Colonic mucosa (tissue), 4 donors: ENCODE data around the gene SVOP. TPM values are rescaled to one million over a fixed set of nuclear protein-coding genes. Genes with fewer than 3 reads are reported as not detected.
A peak's percentile ranks its signal among the peaks of the same experiment; 100 is the strongest.

Source experiments
- DNase-seq: peaks from one replicate; pipeline ENCODE4 v3.0.0-alpha.2; 2020
- H3K27ac ChIP-seq: fragments of 200-600 bp; one replicate; pipeline ENCODE4 v1.8.0; 2021
- H3K27me3 ChIP-seq: fragments of 200-600 bp; one replicate; pipeline ENCODE4 v1.8.0; 2021
- H3K36me3 ChIP-seq: fragments of 200-600 bp; one replicate; pipeline ENCODE4 v1.8.0; 2021
- H3K4me1 ChIP-seq: fragments of 200-600 bp; one replicate; pipeline ENCODE4 v1.8.0; 2021; ENCODE audit warnings: mild to moderate bottlenecking
- H3K4me3 ChIP-seq: fragments of 200-600 bp; one replicate; pipeline ENCODE4 v1.8.0; 2021
- H3K9ac ChIP-seq, 2 donors: one replicate each; pipeline ENCODE4 v1.7.0; 2013; ENCODE audit warnings: control low read depth in 2 of 2, low read depth in 2 of 2, low read length in 2 of 2
- H3K9me3 ChIP-seq: fragments of 200-600 bp; one replicate; pipeline ENCODE4 v1.8.0; 2021
- CTCF ChIP-seq: fragments of 200-600 bp; IDR thresholded peaks from one replicate; pipeline ENCODE4 v1.8.0; 2022; ENCODE audit warnings: antibody characterized with exemption, mild to moderate bottlenecking
- intact Hi-C: fragments of 100-400 bp; cut with DNase I; formaldehyde crosslinking; loops from one replicate; pipeline ENCODE4 v1.14.1; 2022
- total RNA-seq, 2 donors: library from RNA; stranded (reverse); fragmentation: NEBNext Ultra II Directional in 1 of 2; extraction: Animal tissue kit (Norgen Biotek cat#: 25700) in 1 of 2; gene quantifications; one replicate each; pipeline ENCODE4 v1.2.1, GENCODE V29; 2021
- donor health status: healthy.
- donor health status: DM: no; HTN: no; CAD: no.
- donor health status: DM: no; HTN: no; CAD: no.

SVOP gene
- total RNA-seq, 2 donors from 2014 or later = 0.15 to 0.50 TPM

GRCh38 chr12:108935159-108935763, 85.6 kb downstream of the SVOP start:
- DNase-seq = no peak
- H3K4me3 ChIP-seq = no peak overlapping the region
- intact Hi-C loops = no loop called here
- no peaks in the 10 kb centered on the region for H3K27me3 ChIP-seq
- H3K27ac ChIP-seq = no peak overlapping the region
- TF ChIP-seq CTCF = no peak
- H3K36me3 ChIP-seq = no peaks in the 10 kb centered on the region
- H3K4me1 ChIP-seq = peaks cover 4% of the 10 kb centered on the region
- no peak overlapping the region for H3K9ac ChIP-seq
- H3K9me3 ChIP-seq = no peaks in the 10 kb centered on the region

GRCh38 chr12:108933949-108934348, 86.9 kb downstream of the SVOP start:
- intact Hi-C loops = no loop called here
- no peak for DNase-seq
- peaks cover 8% of the 10 kb centered on the region for H3K4me1 ChIP-seq
- no peak overlapping the region for H3K9ac ChIP-seq
- H3K4me3 ChIP-seq = no peak overlapping the region
- no peaks in the 10 kb centered on the region for H3K36me3 ChIP-seq
- no peak for TF ChIP-seq CTCF
- H3K9me3 ChIP-seq = no peaks in the 10 kb centered on the region
- no peaks in the 10 kb centered on the region for H3K27me3 ChIP-seq
- no peak overlapping the region for H3K27ac ChIP-seq

GRCh38 chr12:108930756-108931155, 90.1 kb downstream of the SVOP start:
- H3K27ac ChIP-seq = peak overlapping the region; percentile 70
- H3K27me3 ChIP-seq = no peaks in the 10 kb centered on the region
- H3K36me3 ChIP-seq = no peaks in the 10 kb centered on the region
- DNase-seq = no peak
- no peaks in the 10 kb centered on the region for H3K9me3 ChIP-seq
- intact Hi-C loops = no loop called here
- H3K4me1 ChIP-seq = peaks cover 8% of the 10 kb centered on the region
- no peak overlapping the region for H3K4me3 ChIP-seq
- no peak for TF ChIP-seq CTCF
- no peak overlapping the region for H3K9ac ChIP-seq

GRCh38 chr12:108930155-108930554, 90.7 kb downstream of the SVOP start:
- Histone ChIP-seq H3K27ac (peak overlapping the region; percentile 70), H3K9ac (peak overlapping the region in 1 of 2 donors; percentile 54), H3K36me3 (no peaks in the 10 kb centered on the region), H3K4me3 (no peak overlapping the region), H3K9me3 (no peaks in the 10 kb centered on the region), H3K4me1 (peaks cover 8% of the 10 kb centered on the region), H3K27me3 (no peaks in the 10 kb centered on the region)
- TF ChIP-seq CTCF = no peak
- peak; percentile 45 for DNase-seq
- intact Hi-C loops = no loop called here

- Histone ChIP-seq H3K4me3 (no peak overlapping the region), H3K9ac (peak overlapping the region in 1 of 2 donors; percentile 30), H3K4me1 (peaks cover 8% of the 10 kb centered on the region), H3K36me3 (no peaks in the 10 kb centered on the region), H3K9me3 (no peaks in the 10 kb centered on the region), H3K27me3 (no peaks in the 10 kb centered on the region), H3K27ac (no peak overlapping the region)
- DNase-seq = no peak
- intact Hi-C loops = no loop called here
- no peak for TF ChIP-seq CTCF
Measured at GRCh38 chr12:108928695-108929094, 92.2 kb downstream of the SVOP start.
